NOMO-1 (cell line): ENCODE results near the gene INTS2.
A peak's percentile ranks its signal among the peaks of the same experiment; 100 is the strongest.

Experiments used
- DNase-seq, 2 experiments: peaks; one replicate each; lab custom pipeline; 2025; ENCODE audit not compliant: unreplicated experiment in 2 of 2; lab: John Stamatoyannopoulos, UW

INTS2 gene

GRCh38 chr17:61856035-61856434 lies 71.7 kb downstream of the INTS2 start:
- no peak for DNase-seq

- no peak for DNase-seq
Observed at GRCh38 chr17:61852857-61853256, 74.9 kb downstream of the INTS2 start.

GRCh38 chr17:61849674-61850073 lies 78.1 kb downstream of the INTS2 start:
- no peak for DNase-seq

- DNase-seq, result no peak
Observed at GRCh38 chr17:61848896-61849295, 78.9 kb downstream of the INTS2 start.

GRCh38 chr17:61848247-61848646 lies 79.5 kb downstream of the INTS2 start:
- DNase-seq, result no peak

- no peak for DNase-seq
Observed at GRCh38 chr17:61847659-61848058, 80.1 kb downstream of the INTS2 start.

GRCh38 chr17:61846761-61847375 lies 80.9 kb downstream of the INTS2 start:
- no peak for DNase-seq

GRCh38 chr17:61846088-61846487 lies 81.7 kb downstream of the INTS2 start:
- DNase-seq, result no peak

- DNase-seq, result no peak
Observed at GRCh38 chr17:61843435-61843834, 84.3 kb downstream of the INTS2 start.

- DNase-seq, result no peak
Observed at GRCh38 chr17:61842899-61843298, 84.9 kb downstream of the INTS2 start.

- DNase-seq, result no peak
Observed at GRCh38 chr17:61839300-61839786, 88.4 kb downstream of the INTS2 start.

GRCh38 chr17:61837175-61838051 lies 90.4 kb downstream of the INTS2 start:
- DNase-seq, result peak; percentile 33 to 39

GRCh38 chr17:61836266-61837174 lies 91.3 kb downstream of the INTS2 start:
- no peak for DNase-seq

GRCh38 chr17:61835606-61836005 lies 92.2 kb downstream of the INTS2 start:
- no peak for DNase-seq

GRCh38 chr17:61834610-61835009 lies 93.2 kb downstream of the INTS2 start:
- no peak for DNase-seq

GRCh38 chr17:61833536-61834193 lies 94.1 kb downstream of the INTS2 start:
- no peak for DNase-seq

GRCh38 chr17:61832463-61832862 lies 95.3 kb downstream of the INTS2 start:
- no peak for DNase-seq

GRCh38 chr17:61831099-61831498 lies 96.7 kb downstream of the INTS2 start:
- DNase-seq, result no peak

- no peak for DNase-seq
Observed at GRCh38 chr17:61828694-61829093, 99.1 kb downstream of the INTS2 start.

- DNase-seq, result no peak
Observed at GRCh38 chr17:61827649-61828395, 100.0 kb downstream of the INTS2 start.
